PC-9 (cell line): ENCODE results near the gene EIF4E. TPM values are rescaled to one million over a fixed set of nuclear protein-coding genes. Genes with fewer than 3 reads are reported as not detected.

Source experiments
- BruUV-seq: library from RNA; stranded (reverse); fragments of 400-500 nt; replicated peaks from 2 replicates; lab custom pipeline; 2021; lab: Mats Ljungman, UMichigan
- CTCF ChIA-PET: fragments of 300-600 bp; sonication (Branson Sonifier 250); formaldehyde crosslinking; loops from one replicate; lab custom pipeline; 2022; ENCODE audit warnings: antibody characterized with exemption; lab: Charles Lee
- POLR2A ChIA-PET: fragments of 300-600 bp; sonication (Branson Sonifier 250); formaldehyde crosslinking; loops from one replicate; lab custom pipeline; 2022; ENCODE audit warnings: antibody characterized with exemption; ENCODE audit not compliant: unreplicated experiment; lab: Charles Lee
- DNase-seq, 2 experiments: peaks; one replicate each; pipeline versions ENCODE4 v3.0.0 to v3.0.0-alpha.2; 2015 to 2022; ENCODE audit warnings: mixed read lengths in 1 of 2
- H2AFZ ChIP-seq: fragments of 200-600 bp; sonication (generic); 2 replicates; pipeline ENCODE4 v1.8.1; 2017; ENCODE audit warnings: antibody characterized with exemption
- H3F3A ChIP-seq: fragments of 200-600 bp; sonication (generic); 2 replicates; pipeline ENCODE4 v1.8.1; 2017; ENCODE audit warnings: antibody characterized with exemption, mild to moderate bottlenecking, low read depth; ENCODE audit not compliant: insufficient read depth
- H3K27ac ChIP-seq: fragments of 200-600 bp; sonication (generic); 2 replicates; pipeline ENCODE4 v1.6.1; 2016; ENCODE audit warnings: mixed run types
- H3K27me3 ChIP-seq: fragments of 200-600 bp; sonication (generic); 2 replicates; pipeline ENCODE4 v1.6.1; 2016; ENCODE audit warnings: low read depth, mixed run types; ENCODE audit not compliant: insufficient read depth
- H3K36me3 ChIP-seq: fragments of 200-600 bp; sonication (generic); 2 replicates; pipeline ENCODE4 v1.6.1; 2016; ENCODE audit warnings: low read depth, mixed run types
- H3K4me1 ChIP-seq: fragments of 200-600 bp; sonication (generic); replicated peaks from 2 replicates; pipeline ENCODE4 v1.6.1; 2016; ENCODE audit warnings: mixed run types; ENCODE audit not compliant: insufficient read depth
- H3K4me2 ChIP-seq: fragments of 200-600 bp; sonication (generic); 2 replicates; pipeline ENCODE4 v1.6.1; 2017; ENCODE audit warnings: mixed run types
- H3K4me3 ChIP-seq: fragments of 200-600 bp; sonication (generic); 2 replicates; pipeline ENCODE4 v1.6.1; 2016; ENCODE audit warnings: mixed run types
- H3K79me2 ChIP-seq: fragments of 200-600 bp; sonication (generic); 2 replicates; pipeline ENCODE4 v1.6.1; 2017; ENCODE audit warnings: low read depth, mixed run types
- H3K9me2 ChIP-seq: fragments of 200-600 bp; sonication (generic); 2 replicates; pipeline ENCODE4 v1.8.1; 2017; ENCODE audit warnings: mild to moderate bottlenecking; ENCODE audit not compliant: insufficient read depth
- H3K9me3 ChIP-seq: fragments of 200-600 bp; sonication (generic); 2 replicates; pipeline ENCODE4 v1.8.1; 2016; ENCODE audit warnings: low read depth; ENCODE audit not compliant: insufficient read depth
- H4K20me1 ChIP-seq: fragments of 200-600 bp; sonication (generic); 2 replicates; pipeline ENCODE4 v1.8.1; 2017; ENCODE audit not compliant: insufficient read depth
- CTCF ChIP-seq: fragments of 200-600 bp; sonication (generic); conservative IDR thresholded peaks from 2 replicates; pipeline ENCODE4 v1.6.1; 2017; ENCODE audit warnings: mixed run types, antibody characterized with exemption, mild to moderate bottlenecking, moderate library complexity
- EZH2 ChIP-seq: fragments of 200-600 bp; sonication (generic); IDR thresholded peaks from 2 replicates; pipeline ENCODE4 v1.8.0; 2017; ENCODE audit warnings: antibody characterized with exemption, low read depth
- intact Hi-C: fragments of 100-400 bp; cut with micrococcal nuclease; formaldehyde crosslinking; loops from one replicate; pipeline ENCODE4 v1.10.0; 2022; ENCODE audit not compliant: unreplicated experiment
- total RNA-seq: library from RNA; stranded (reverse); gene quantifications from 2 replicates; pipeline ENCODE4 v1.2.3, GENCODE V29; 2021

The EIF4E gene
- total RNA-seq, 1 experiment from 2014 or later = 59.6 TPM

- POLR2A ChIA-PET = no interaction called here
- peaks cover 83% of the 10 kb centered on the region for H3K79me2 ChIP-seq
- no peak for TF ChIP-seq EZH2
- TF ChIP-seq CTCF = no peak
- intact Hi-C loops = no loop called here
- H3K9me3 ChIP-seq = no peaks in the 10 kb centered on the region
- no peak overlapping the region for H2AFZ ChIP-seq
- CTCF ChIA-PET = no interaction called here
- no peaks in the 10 kb centered on the region for H3K9me2 ChIP-seq
- DNase-seq = no peak
- no peak overlapping the region for H3K4me2 ChIP-seq
- H3K27me3 ChIP-seq = no peaks in the 10 kb centered on the region
- H3K4me3 ChIP-seq = no peak overlapping the region
- no TSS peak for BruUV-seq
- peaks cover 4% of the 10 kb centered on the region; the same call in 1 of the 2 replicates for H3F3A ChIP-seq
- peaks cover 44% of the 10 kb centered on the region for H3K36me3 ChIP-seq
- no peaks in the 10 kb centered on the region for H3K4me1 ChIP-seq
- no peak overlapping the region for H3K27ac ChIP-seq
- peaks cover 50% of the 10 kb centered on the region for H4K20me1 ChIP-seq
These were observed 25.4 kb downstream of the EIF4E start for GRCh38 chr4:98903561-98903960.

GRCh38 chr4:98899277-98899676, 29.7 kb downstream of the EIF4E start:
- ChIA-PET POLR2A (no interaction called here), CTCF (no interaction called here)
- H4K20me1 ChIP-seq = peaks cover 28% of the 10 kb centered on the region
- H2AFZ ChIP-seq = no peak overlapping the region
- H3K27me3 ChIP-seq = no peaks in the 10 kb centered on the region
- no peak for DNase-seq
- H3F3A ChIP-seq = peaks cover 4% of the 10 kb centered on the region; the same call in 1 of the 2 replicates
- TF ChIP-seq CTCF = no peak
- TF ChIP-seq EZH2 = no peak
- no peak overlapping the region for H3K27ac ChIP-seq
- H3K79me2 ChIP-seq = peaks cover 73% of the 10 kb centered on the region
- no peak overlapping the region for H3K4me2 ChIP-seq
- no TSS peak for BruUV-seq
- no peaks in the 10 kb centered on the region for H3K9me2 ChIP-seq
- no peaks in the 10 kb centered on the region for H3K4me1 ChIP-seq
- intact Hi-C loops = no loop called here
- H3K9me3 ChIP-seq = no peaks in the 10 kb centered on the region
- no peak overlapping the region for H3K4me3 ChIP-seq
- H3K36me3 ChIP-seq = peaks cover 45% of the 10 kb centered on the region

- Histone ChIP-seq H2AFZ (no peak overlapping the region), H3K4me2 (no peak overlapping the region), H3K79me2 (peaks cover 54% of the 10 kb centered on the region), H3K9me3 (no peaks in the 10 kb centered on the region), H3K27me3 (no peaks in the 10 kb centered on the region), H3K4me3 (no peak overlapping the region), H3K9me2 (no peaks in the 10 kb centered on the region; the same call in 1 of the 2 replicates), H3F3A (peaks cover 17% of the 10 kb centered on the region; the same call in 1 of the 2 replicates), H3K4me1 (no peaks in the 10 kb centered on the region), H3K27ac (no peak overlapping the region), H3K36me3 (peaks cover 50% of the 10 kb centered on the region), H4K20me1 (peaks cover 36% of the 10 kb centered on the region)
- no TSS peak for BruUV-seq
- ChIA-PET CTCF (interaction anchor here (0.6 kb wide), 1 partner anchor 114 kb away, joined by 3 read pairs; no protein-coding TSS in a partner anchor), POLR2A (no interaction called here)
- no peak for TF ChIP-seq CTCF
- no peak for TF ChIP-seq EZH2
- intact Hi-C loops = no loop called here
- no peak for DNase-seq
These were observed 37.2 kb downstream of the EIF4E start for GRCh38 chr4:98891478-98892337.
